Fibroblast of villous mesenchyme (primary cell): ENCODE measurements around the gene MBTPS1. TPM values are rescaled to one million over a fixed set of nuclear protein-coding genes. Genes with fewer than 3 reads are reported as not detected.

Source experiments
- DNase-seq: peaks from one replicate; pipeline ENCODE4 v3.0.0-alpha.2; 2010; ENCODE audit warnings: low read depth
- H3K4me3 ChIP-seq: 2 replicates; pipeline ENCODE4 v1.5.1; 2011; ENCODE audit warnings: low read depth, mild to moderate bottlenecking, low read length
- CTCF ChIP-seq: IDR thresholded peaks from 2 replicates; pipeline ENCODE4 v1.5.1; 2012; ENCODE audit warnings: low read depth, mild to moderate bottlenecking, low read length; ENCODE audit not compliant: insufficient read depth
- total RNA-seq: library from RNA; depleted of rRNA; stranded (reverse); fragments of >200 nt; gene quantifications from 2 replicates; pipeline ENCODE4 v1.2.3, GENCODE V29; 2012

The MBTPS1 gene
- total RNA-seq, 1 donor, result 97.2 TPM

- no peak for DNase-seq
- no peak overlapping the region for H3K4me3 ChIP-seq
- no peak for TF ChIP-seq CTCF
Observed at GRCh38 chr16:84015399-84015798, 101.3 kb downstream of the MBTPS1 start.

- H3K4me3 ChIP-seq, result no peak overlapping the region
- DNase-seq, result no peak
- TF ChIP-seq CTCF, result no peak
Observed at GRCh38 chr16:84014570-84015327, 102.0 kb downstream of the MBTPS1 start.

GRCh38 chr16:84013787-84014569, 102.8 kb downstream of the MBTPS1 start:
- H3K4me3 ChIP-seq, result no peak overlapping the region
- TF ChIP-seq CTCF, result no peak
- DNase-seq, result peak; percentile 50

- H3K4me3 ChIP-seq, result no peak overlapping the region
- TF ChIP-seq CTCF, result no peak
- DNase-seq, result no peak
Observed at GRCh38 chr16:84009282-84009681, 107.5 kb downstream of the MBTPS1 start.

- no peak overlapping the region for H3K4me3 ChIP-seq
- no peak for DNase-seq
- TF ChIP-seq CTCF, result no peak
Observed at GRCh38 chr16:84007965-84008364, 108.8 kb downstream of the MBTPS1 start.

GRCh38 chr16:84007520-84007919, 109.2 kb downstream of the MBTPS1 start:
- no peak for DNase-seq
- no peak for TF ChIP-seq CTCF
- H3K4me3 ChIP-seq, result no peak overlapping the region
